ENCODE results near the gene PSORS1C2. TPM values are rescaled to one million over a fixed set of nuclear protein-coding genes. Genes with fewer than 3 reads are reported as not detected.
"Not testable (repeated sequence)": the region's sequence is repeated elsewhere in the genome, so short reads cannot be mapped to it uniquely, and the experiment has no call there.

The PSORS1C2 gene
- total RNA-seq, 1 donor from 2014 or later, result not detected

DNA sequence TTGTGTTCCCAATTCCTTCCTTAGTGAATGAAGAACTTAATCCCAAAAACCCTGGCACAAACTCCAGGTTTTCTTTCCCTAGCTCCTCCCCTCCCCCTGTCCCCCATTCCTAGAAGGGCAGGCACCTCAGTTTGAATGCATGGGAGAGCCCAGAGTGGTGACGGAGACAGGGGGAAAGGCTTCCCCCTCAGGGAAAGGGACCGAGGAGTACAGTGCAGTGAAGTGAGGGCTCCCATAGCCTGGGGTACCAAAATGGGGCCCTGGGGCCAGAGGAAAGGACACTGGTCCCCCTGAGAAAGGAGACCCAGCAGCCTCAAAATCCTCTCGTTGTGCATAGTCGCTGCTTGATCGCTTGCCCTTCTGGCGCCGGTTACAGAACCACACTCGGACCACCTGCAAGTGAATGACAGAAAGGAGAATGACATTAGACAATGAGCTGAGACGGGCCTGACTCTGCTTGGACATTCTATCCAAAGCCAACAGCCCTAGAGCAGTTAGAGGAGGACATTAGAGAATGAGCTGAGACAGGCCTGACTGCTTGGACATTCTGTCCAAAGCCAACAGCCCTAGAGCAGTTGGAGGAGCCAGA lies 25.7 kb upstream of the PSORS1C2 start:
- not testable (repeated sequence) for H3K4me1 Mint-ChIP-seq (ENCODE audit: low read depth, unreplicated experiment)

DNA sequence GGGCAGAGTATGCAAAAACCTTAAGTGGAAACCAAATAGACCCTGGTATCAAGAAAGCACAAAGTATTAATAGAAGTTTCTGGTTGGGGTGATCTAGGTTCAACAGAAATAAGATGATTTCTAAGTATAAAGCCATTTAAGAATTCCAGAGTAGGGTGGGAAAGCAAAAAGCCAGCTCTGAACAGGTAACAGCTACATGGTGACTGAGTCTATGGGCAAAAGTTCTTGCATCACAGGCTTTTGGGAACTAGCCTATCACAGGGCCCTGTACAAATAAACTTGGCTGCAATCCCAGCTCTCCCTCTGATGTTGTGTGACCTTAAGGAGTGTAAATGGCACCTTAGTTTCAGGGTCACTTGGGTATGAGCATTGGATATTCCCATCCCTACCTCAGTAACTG lies 25.1 kb upstream of the PSORS1C2 start:
- peaks cover 2% of the 10 kb centered on the region for H3K4me1 Mint-ChIP-seq (ENCODE audit: low read depth, unreplicated experiment)
- H3K4me3 ChIP-seq (ENCODE audit: insufficient read depth, low read depth, low read length), result no peak overlapping the region
- no peak for DNase-seq (ENCODE audit: low read depth)

More for the DNA sequence above, 25.7 kb upstream of the PSORS1C2 start:
- H3K79me2 ChIP-seq (ENCODE audit: insufficient read depth, low read length); FAIRE-seq; H3K9ac ChIP-seq (ENCODE audit: low read length); H3K4me1 ChIP-seq (ENCODE audit: insufficient read depth, low read length); H3K9me3 Mint-ChIP-seq (ENCODE audit: unreplicated experiment); H3K27ac Mint-ChIP-seq (ENCODE audit: unreplicated experiment); H3K9me3 ChIP-seq (ENCODE audit: insufficient read depth, low read depth, low read length); H3K36me3 Mint-ChIP-seq (ENCODE audit: low read depth, unreplicated experiment); H3K27me3 ChIP-seq (ENCODE audit: insufficient read depth, low read length); H2AFZ ChIP-seq (ENCODE audit: low read depth, low read length); H3K27ac ChIP-seq (ENCODE audit: low read depth, low read length); H3K36me3 ChIP-seq (ENCODE audit: insufficient read depth, low read length); DNase-seq (ENCODE audit: low read depth); H3K4me3 Mint-ChIP-seq (ENCODE audit: unreplicated experiment); H3K4me2 ChIP-seq (ENCODE audit: low read length); H4K20me1 ChIP-seq (ENCODE audit: insufficient read depth, low read length); H3K4me3 ChIP-seq (ENCODE audit: insufficient read depth, low read depth, low read length): not testable (repeated sequence)
- H3K27me3 Mint-ChIP-seq (ENCODE audit: low read depth, unreplicated experiment), result peaks cover 23% of the 10 kb centered on the region

DNA sequence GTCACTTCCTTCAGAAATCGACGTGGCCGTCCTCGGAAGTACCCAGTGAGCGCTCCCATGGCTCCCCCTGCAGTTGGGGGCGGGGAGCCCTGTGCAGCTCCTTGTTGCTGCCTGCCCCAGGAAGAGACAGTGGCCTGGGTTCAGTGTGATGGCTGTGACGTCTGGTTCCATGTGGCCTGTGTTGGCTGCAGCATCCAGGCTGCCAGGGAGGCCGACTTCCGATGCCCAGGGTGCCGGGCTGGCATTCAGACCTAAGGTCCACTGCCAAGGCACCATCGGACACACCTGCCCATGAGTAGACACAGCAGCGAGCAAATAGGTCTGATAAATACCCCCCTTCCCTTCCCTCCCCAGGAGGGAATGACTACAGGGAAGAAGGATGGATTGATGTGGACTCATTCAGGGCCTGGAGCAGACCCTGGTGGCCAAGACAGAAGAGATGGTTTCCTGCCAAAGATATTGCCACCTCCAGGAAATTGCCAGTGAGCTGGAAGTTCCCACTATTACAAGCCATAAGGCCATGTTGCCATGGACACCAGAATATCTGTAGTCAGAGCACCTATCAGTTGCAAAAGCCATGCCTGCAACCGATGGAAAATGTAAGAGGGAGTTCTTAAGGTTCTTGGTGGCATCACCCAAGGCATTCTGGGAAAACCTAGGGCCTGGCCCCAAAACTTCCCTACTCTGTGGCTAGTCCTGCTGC lies 23.7 kb upstream of the PSORS1C2 start:
- DNase-seq (ENCODE audit: low read depth), result no peak
- Mint-ChIP-seq H3K27ac (ENCODE audit: unreplicated experiment) (no peak overlapping the region), H3K27me3 (ENCODE audit: low read depth, unreplicated experiment) (peaks cover 11% of the 10 kb centered on the region), H3K4me3 (ENCODE audit: unreplicated experiment) (no peak overlapping the region), H3K36me3 (ENCODE audit: low read depth, unreplicated experiment) (peaks cover 3% of the 10 kb centered on the region), H3K4me1 (ENCODE audit: low read depth, unreplicated experiment) (peaks cover 2% of the 10 kb centered on the region), H3K9me3 (ENCODE audit: unreplicated experiment) (no peaks in the 10 kb centered on the region)
- FAIRE-seq, result no peak
- H3K4me1 ChIP-seq (ENCODE audit: insufficient read depth, low read length), result peaks cover 8% of the 10 kb centered on the region
- no peaks in the 10 kb centered on the region for H4K20me1 ChIP-seq (ENCODE audit: insufficient read depth, low read length)
- H3K36me3 ChIP-seq (ENCODE audit: insufficient read depth, low read length), result no peaks in the 10 kb centered on the region
- no peak overlapping the region for H3K27ac ChIP-seq (ENCODE audit: low read depth, low read length)
- H3K9me3 ChIP-seq (ENCODE audit: insufficient read depth, low read depth, low read length), result no peaks in the 10 kb centered on the region
- H2AFZ ChIP-seq (ENCODE audit: low read depth, low read length), result no peak overlapping the region
- no peak overlapping the region for H3K4me3 ChIP-seq (ENCODE audit: insufficient read depth, low read depth, low read length)
- TF ChIP-seq, protein P1, sequence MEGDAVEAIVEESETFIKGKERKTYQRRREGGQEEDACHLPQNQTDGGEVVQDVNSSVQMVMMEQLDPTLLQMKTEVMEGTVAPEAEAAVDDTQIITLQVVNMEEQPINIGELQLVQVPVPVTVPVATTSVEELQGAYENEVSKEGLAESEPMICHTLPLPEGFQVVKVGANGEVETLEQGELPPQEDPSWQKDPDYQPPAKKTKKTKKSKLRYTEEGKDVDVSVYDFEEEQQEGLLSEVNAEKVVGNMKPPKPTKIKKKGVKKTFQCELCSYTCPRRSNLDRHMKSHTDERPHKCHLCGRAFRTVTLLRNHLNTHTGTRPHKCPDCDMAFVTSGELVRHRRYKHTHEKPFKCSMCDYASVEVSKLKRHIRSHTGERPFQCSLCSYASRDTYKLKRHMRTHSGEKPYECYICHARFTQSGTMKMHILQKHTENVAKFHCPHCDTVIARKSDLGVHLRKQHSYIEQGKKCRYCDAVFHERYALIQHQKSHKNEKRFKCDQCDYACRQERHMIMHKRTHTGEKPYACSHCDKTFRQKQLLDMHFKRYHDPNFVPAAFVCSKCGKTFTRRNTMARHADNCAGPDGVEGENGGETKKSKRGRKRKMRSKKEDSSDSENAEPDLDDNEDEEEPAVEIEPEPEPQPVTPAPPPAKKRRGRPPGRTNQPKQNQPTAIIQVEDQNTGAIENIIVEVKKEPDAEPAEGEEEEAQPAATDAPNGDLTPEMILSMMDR (IDR thresholded peaks at IDR 0.05; ENCODE audit: insufficient read depth, low read depth, low read length), result no peak
- no peak for TF ChIP-seq EZH2 (IDR thresholded peaks at IDR 0.05; ENCODE audit: insufficient read depth, low read length)
- H3K27me3 ChIP-seq (ENCODE audit: insufficient read depth, low read length), result no peaks in the 10 kb centered on the region
- no peak overlapping the region for H3K9ac ChIP-seq (ENCODE audit: low read length)
- no peak overlapping the region for H3K4me2 ChIP-seq (ENCODE audit: low read length)
- peaks cover 12% of the 10 kb centered on the region for H3K79me2 ChIP-seq (ENCODE audit: insufficient read depth, low read length)

More for the DNA sequence above, 25.1 kb upstream of the PSORS1C2 start:
- no peaks in the 10 kb centered on the region for H3K36me3 ChIP-seq (ENCODE audit: insufficient read depth, low read length)
- peaks cover 17% of the 10 kb centered on the region for H3K27me3 Mint-ChIP-seq (ENCODE audit: low read depth, unreplicated experiment)
- H4K20me1 ChIP-seq (ENCODE audit: insufficient read depth, low read length), result no peaks in the 10 kb centered on the region
- no peak for TF ChIP-seq EZH2 (IDR thresholded peaks at IDR 0.05; ENCODE audit: insufficient read depth, low read length)
- TF ChIP-seq, protein P1 (IDR thresholded peaks at IDR 0.05; ENCODE audit: insufficient read depth, low read depth, low read length), result no peak
- no peak for FAIRE-seq
- H3K9me3 Mint-ChIP-seq (ENCODE audit: unreplicated experiment), result no peaks in the 10 kb centered on the region
- no peaks in the 10 kb centered on the region for H3K27me3 ChIP-seq (ENCODE audit: insufficient read depth, low read length)
- H3K4me3 Mint-ChIP-seq (ENCODE audit: unreplicated experiment), result no peak overlapping the region
- H3K27ac ChIP-seq (ENCODE audit: low read depth, low read length), result no peak overlapping the region
- H3K4me1 ChIP-seq (ENCODE audit: insufficient read depth, low read length), result peaks cover 8% of the 10 kb centered on the region
- H3K4me2 ChIP-seq (ENCODE audit: low read length), result no peak overlapping the region
- H3K27ac Mint-ChIP-seq (ENCODE audit: unreplicated experiment), result no peak overlapping the region
- peaks cover 12% of the 10 kb centered on the region for H3K79me2 ChIP-seq (ENCODE audit: insufficient read depth, low read length)
- H3K36me3 Mint-ChIP-seq (ENCODE audit: low read depth, unreplicated experiment), result peaks cover 3% of the 10 kb centered on the region
- no peak overlapping the region for H2AFZ ChIP-seq (ENCODE audit: low read depth, low read length)
- no peak overlapping the region for H3K9ac ChIP-seq (ENCODE audit: low read length)
- H3K9me3 ChIP-seq (ENCODE audit: insufficient read depth, low read depth, low read length), result no peaks in the 10 kb centered on the region

All from astrocyte (in vitro differentiated cells and primary cell).